Measurements from ENCODE around the gene ORC5.
"Not testable (repeated sequence)": the region's sequence is repeated elsewhere in the genome, so short reads cannot be mapped to it uniquely, and the experiment has no call there.

The ORC5 gene

GRCh38 chr7:104225451-104225850 is 17.6 kb upstream of the ORC5 start:
- H3K9me3 Mint-ChIP-seq, result peaks cover 1% of the 10 kb centered on the region
- H3K27me3 Mint-ChIP-seq (ENCODE audit: low read depth), result peaks cover 13% of the 10 kb centered on the region
- no peaks in the 10 kb centered on the region for H3K4me1 Mint-ChIP-seq (ENCODE audit: low read depth)
- no peak overlapping the region for H3K27ac Mint-ChIP-seq
- H3K4me3 Mint-ChIP-seq, result no peak overlapping the region
- DNase-seq (ENCODE audit: low spot score), result no peak
- H3K36me3 Mint-ChIP-seq (ENCODE audit: low read depth), result no peaks in the 10 kb centered on the region

GRCh38 chr7:104217620-104218019 is 9.8 kb upstream of the ORC5 start:
- H3K4me3 Mint-ChIP-seq, result no peak overlapping the region
- peaks cover 19% of the 10 kb centered on the region for H3K27me3 Mint-ChIP-seq (ENCODE audit: low read depth)
- DNase-seq (ENCODE audit: low spot score), result no peak
- peaks cover 13% of the 10 kb centered on the region for H3K9me3 Mint-ChIP-seq
- H3K36me3 Mint-ChIP-seq (ENCODE audit: low read depth), result no peaks in the 10 kb centered on the region
- H3K27ac Mint-ChIP-seq, result no peak overlapping the region
- H3K4me1 Mint-ChIP-seq (ENCODE audit: low read depth), result no peaks in the 10 kb centered on the region

GRCh38 chr7:104209063-104209462 is 1.2 kb upstream of the ORC5 start:
- Mint-ChIP-seq H3K4me1 (ENCODE audit: low read depth) (peaks cover 17% of the 10 kb centered on the region), H3K4me3 (peak overlapping the region; percentile 93), H3K27ac (no peak overlapping the region), H3K9me3 (no peaks in the 10 kb centered on the region), H3K27me3 (ENCODE audit: low read depth) (peaks cover 16% of the 10 kb centered on the region), H3K36me3 (ENCODE audit: low read depth) (no peaks in the 10 kb centered on the region)
- no peak for DNase-seq (ENCODE audit: low spot score)

- no peaks in the 10 kb centered on the region for H3K9me3 Mint-ChIP-seq
- peaks cover 16% of the 10 kb centered on the region for H3K27me3 Mint-ChIP-seq (ENCODE audit: low read depth)
- peak overlapping the region; percentile 92 for H3K27ac Mint-ChIP-seq
- H3K4me1 Mint-ChIP-seq (ENCODE audit: low read depth), result peaks cover 21% of the 10 kb centered on the region
- H3K4me3 Mint-ChIP-seq, result peak overlapping the region; percentile 93
- peaks cover 5% of the 10 kb centered on the region for H3K36me3 Mint-ChIP-seq (ENCODE audit: low read depth)
- DNase-seq (ENCODE audit: low spot score), result no peak
Measured at GRCh38 chr7:104208421-104208780, 588 bp upstream of the ORC5 start.

DNA sequence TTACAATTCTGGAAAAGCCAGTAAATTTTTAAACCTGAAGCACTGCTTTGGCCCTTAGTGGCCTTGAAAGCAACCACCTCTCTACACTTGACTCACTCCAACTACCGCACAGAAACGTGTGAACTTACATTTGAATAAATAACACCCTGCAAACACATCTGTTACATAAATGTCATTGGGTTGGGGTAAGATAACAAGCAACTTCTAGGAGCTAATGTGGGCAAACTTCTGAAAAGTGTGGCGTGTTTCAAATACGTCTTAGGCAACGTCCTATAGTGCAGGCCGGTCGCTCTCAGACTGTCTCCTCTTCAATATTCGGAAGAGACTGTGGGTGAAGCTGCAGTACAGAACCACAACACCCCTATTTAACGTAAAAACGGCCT is 474 bp downstream of the ORC5 start:
- peaks cover 13% of the 10 kb centered on the region for H3K36me3 Mint-ChIP-seq (ENCODE audit: low read depth)
- H3K27ac Mint-ChIP-seq, result peak overlapping the region; percentile 92
- peaks cover 8% of the 10 kb centered on the region for H3K27me3 Mint-ChIP-seq (ENCODE audit: low read depth)
- peak; percentile 6 for DNase-seq (ENCODE audit: low spot score)
- H3K4me3 Mint-ChIP-seq, result peak overlapping the region; percentile 93
- H3K9me3 Mint-ChIP-seq, result no peaks in the 10 kb centered on the region
- peaks cover 21% of the 10 kb centered on the region for H3K4me1 Mint-ChIP-seq (ENCODE audit: low read depth)

DNA sequence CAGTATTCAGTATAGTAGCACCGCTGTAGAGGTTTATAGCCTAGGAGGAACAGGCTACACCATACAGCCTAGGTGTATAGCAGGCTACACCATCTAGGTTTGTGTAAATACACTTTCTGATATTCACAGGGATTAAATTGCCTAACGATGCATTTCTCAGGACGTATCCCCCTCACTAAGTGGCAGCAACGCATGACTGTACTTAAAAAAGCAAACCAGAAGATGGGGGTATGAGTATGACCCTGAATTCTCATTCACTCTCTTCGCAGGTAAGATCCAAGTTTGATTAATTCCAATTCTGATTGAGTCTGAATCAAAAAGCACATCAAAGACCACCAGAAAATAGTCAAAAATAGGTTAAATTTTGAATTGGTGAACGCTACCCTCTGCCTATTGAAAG is 972 bp downstream of the ORC5 start:
- Mint-ChIP-seq H3K4me3 (peak overlapping the region; percentile 93), H3K27me3 (ENCODE audit: low read depth) (peaks cover 7% of the 10 kb centered on the region), H3K4me1 (ENCODE audit: low read depth) (peaks cover 21% of the 10 kb centered on the region), H3K27ac (peak overlapping the region; percentile 92), H3K36me3 (ENCODE audit: low read depth) (peaks cover 18% of the 10 kb centered on the region), H3K9me3 (no peaks in the 10 kb centered on the region)
- DNase-seq (ENCODE audit: low spot score), result no peak

- DNase-seq (ENCODE audit: low spot score), result no peak
- no peak overlapping the region for H3K27ac Mint-ChIP-seq
- no peaks in the 10 kb centered on the region for H3K27me3 Mint-ChIP-seq (ENCODE audit: low read depth)
- no peak overlapping the region for H3K4me3 Mint-ChIP-seq
- peaks cover 13% of the 10 kb centered on the region for H3K4me1 Mint-ChIP-seq (ENCODE audit: low read depth)
- H3K36me3 Mint-ChIP-seq (ENCODE audit: low read depth), result peaks cover 82% of the 10 kb centered on the region
- H3K9me3 Mint-ChIP-seq, result peaks cover 24% of the 10 kb centered on the region
Measured at GRCh38 chr7:104198673-104199278, 9.0 kb downstream of the ORC5 start.

- Mint-ChIP-seq H3K4me3 (peak overlapping the region; percentile 13), H3K36me3 (ENCODE audit: low read depth) (peaks cover 83% of the 10 kb centered on the region), H3K27me3 (ENCODE audit: low read depth) (no peaks in the 10 kb centered on the region), H3K4me1 (ENCODE audit: low read depth) (peaks cover 12% of the 10 kb centered on the region), H3K27ac (peak overlapping the region; percentile 57), H3K9me3 (peaks cover 42% of the 10 kb centered on the region)
- DNase-seq (ENCODE audit: low spot score), result no peak
Measured at GRCh38 chr7:104196161-104196560, 11.7 kb downstream of the ORC5 start.

- peaks cover 80% of the 10 kb centered on the region for H3K36me3 Mint-ChIP-seq (ENCODE audit: low read depth)
- H3K9me3 Mint-ChIP-seq, result peaks cover 38% of the 10 kb centered on the region
- peaks cover 9% of the 10 kb centered on the region for H3K4me1 Mint-ChIP-seq (ENCODE audit: low read depth)
- no peaks in the 10 kb centered on the region for H3K27me3 Mint-ChIP-seq (ENCODE audit: low read depth)
- no peak overlapping the region for H3K27ac Mint-ChIP-seq
- no peak overlapping the region for H3K4me3 Mint-ChIP-seq
- DNase-seq (ENCODE audit: low spot score), result no peak
Measured at GRCh38 chr7:104192434-104192833, 15.4 kb downstream of the ORC5 start.

DNA sequence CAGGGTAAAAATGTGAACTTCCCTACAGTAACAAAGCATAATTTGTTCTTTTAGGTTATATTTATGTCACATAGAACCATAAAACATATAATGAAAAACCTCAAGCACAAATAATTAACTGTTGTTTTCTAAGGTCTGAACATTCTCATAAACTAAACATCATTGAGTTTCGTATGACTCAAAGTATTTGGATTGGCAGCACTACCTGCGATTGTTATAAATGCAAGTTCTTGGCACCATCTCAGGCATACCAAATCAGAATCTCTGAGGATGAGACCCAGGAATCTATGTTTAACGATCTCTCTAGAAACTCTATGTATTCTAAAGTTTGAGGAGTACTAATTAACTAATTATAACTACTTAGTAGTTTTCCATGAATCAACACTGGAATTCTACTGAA is 22.5 kb downstream of the ORC5 start:
- Mint-ChIP-seq H3K27ac (no peak overlapping the region), H3K4me3 (no peak overlapping the region), H3K9me3 (peaks cover 20% of the 10 kb centered on the region), H3K36me3 (ENCODE audit: low read depth) (peaks cover 70% of the 10 kb centered on the region), H3K27me3 (ENCODE audit: low read depth) (no peaks in the 10 kb centered on the region), H3K4me1 (ENCODE audit: low read depth) (no peaks in the 10 kb centered on the region)
- DNase-seq (ENCODE audit: low spot score), result no peak

DNA sequence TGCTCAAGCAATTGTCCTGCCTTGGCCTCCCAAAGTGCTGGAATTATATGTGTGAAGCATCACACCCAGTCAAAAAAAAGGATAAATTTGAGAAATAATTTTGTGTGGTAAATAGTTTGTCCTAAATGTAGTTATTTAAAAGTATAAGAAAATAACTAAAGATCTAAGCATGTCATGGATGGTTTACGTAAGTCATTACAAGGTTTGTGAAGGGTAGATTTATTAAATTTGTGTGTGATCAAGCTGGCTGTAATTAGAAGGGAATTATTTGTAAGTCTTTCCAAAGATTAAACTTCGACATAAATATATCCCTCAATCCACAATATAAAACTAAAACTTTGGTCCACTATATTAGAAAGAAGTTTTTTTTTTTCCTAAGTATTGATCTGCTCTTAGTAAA is 28.6 kb downstream of the ORC5 start:
- Mint-ChIP-seq H3K27ac (no peak overlapping the region), H3K4me3 (no peak overlapping the region), H3K9me3 (peaks cover 28% of the 10 kb centered on the region), H3K27me3 (ENCODE audit: low read depth) (no peaks in the 10 kb centered on the region), H3K4me1 (ENCODE audit: low read depth) (no peaks in the 10 kb centered on the region), H3K36me3 (ENCODE audit: low read depth) (peaks cover 65% of the 10 kb centered on the region)
- no peak for DNase-seq (ENCODE audit: low spot score)

- peaks cover 53% of the 10 kb centered on the region for H3K36me3 Mint-ChIP-seq (ENCODE audit: low read depth)
Measured at GRCh38 chr7:104177565-104178083, 30.2 kb downstream of the ORC5 start.

GRCh38 chr7:104176332-104176731 is 31.5 kb downstream of the ORC5 start:
- H3K27ac Mint-ChIP-seq, result no peak overlapping the region
- H3K27me3 Mint-ChIP-seq (ENCODE audit: low read depth), result no peaks in the 10 kb centered on the region
- DNase-seq (ENCODE audit: low spot score), result no peak
- no peak overlapping the region for H3K4me3 Mint-ChIP-seq
- no peaks in the 10 kb centered on the region for H3K4me1 Mint-ChIP-seq (ENCODE audit: low read depth)
- peaks cover 45% of the 10 kb centered on the region for H3K36me3 Mint-ChIP-seq (ENCODE audit: low read depth)
- H3K9me3 Mint-ChIP-seq, result peaks cover 23% of the 10 kb centered on the region

More at GRCh38 chr7:104177565-104178083, 30.2 kb downstream of the ORC5 start:
- H3K27me3 Mint-ChIP-seq (ENCODE audit: low read depth); DNase-seq (ENCODE audit: low spot score); H3K4me1 Mint-ChIP-seq (ENCODE audit: low read depth); H3K4me3 Mint-ChIP-seq; H3K27ac Mint-ChIP-seq: not testable (repeated sequence)
- H3K9me3 Mint-ChIP-seq, result peaks cover 23% of the 10 kb centered on the region

DNA sequence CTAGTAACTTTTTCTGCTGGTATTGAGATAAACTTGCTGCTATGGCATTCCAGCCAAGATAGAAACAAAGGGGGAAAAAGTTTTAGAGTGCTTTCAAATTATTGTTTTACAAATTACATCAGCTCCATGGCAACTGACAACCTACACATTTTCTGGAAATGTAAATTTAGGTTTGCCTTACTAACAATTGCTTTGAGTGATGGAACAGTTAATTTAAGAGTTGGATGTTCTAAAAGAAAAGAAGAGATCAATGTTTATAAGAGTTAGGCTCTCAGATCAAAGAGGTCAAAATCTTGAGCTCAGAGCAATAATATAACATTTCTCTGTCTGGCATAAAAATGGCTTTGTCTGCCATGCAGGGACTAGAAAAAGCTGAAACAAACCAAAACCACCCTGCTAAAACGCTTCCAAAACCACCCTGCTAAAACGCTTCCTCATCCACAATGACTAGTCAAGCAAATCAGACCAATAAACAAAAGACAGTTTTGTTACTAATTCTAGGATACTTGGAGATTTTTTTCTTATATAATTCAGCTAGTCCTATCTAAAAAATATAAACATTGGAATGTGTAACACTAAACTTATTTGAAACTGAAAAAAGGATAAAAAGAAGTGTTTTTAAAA is 32.3 kb downstream of the ORC5 start:
- H3K27ac Mint-ChIP-seq, result no peak overlapping the region
- DNase-seq (ENCODE audit: low spot score), result no peak
- H3K9me3 Mint-ChIP-seq, result peaks cover 23% of the 10 kb centered on the region
- no peaks in the 10 kb centered on the region for H3K4me1 Mint-ChIP-seq (ENCODE audit: low read depth)
- H3K4me3 Mint-ChIP-seq, result no peak overlapping the region
- H3K36me3 Mint-ChIP-seq (ENCODE audit: low read depth), result peaks cover 40% of the 10 kb centered on the region
- no peaks in the 10 kb centered on the region for H3K27me3 Mint-ChIP-seq (ENCODE audit: low read depth)

GRCh38 chr7:104174798-104175197 is 33.0 kb downstream of the ORC5 start:
- DNase-seq (ENCODE audit: low spot score), result no peak
- Mint-ChIP-seq H3K4me1 (ENCODE audit: low read depth) (no peaks in the 10 kb centered on the region), H3K4me3 (no peak overlapping the region), H3K27ac (no peak overlapping the region), H3K9me3 (peaks cover 19% of the 10 kb centered on the region), H3K27me3 (ENCODE audit: low read depth) (no peaks in the 10 kb centered on the region), H3K36me3 (ENCODE audit: low read depth) (peaks cover 39% of the 10 kb centered on the region)
